Renal cortical epithelial cell (primary cell): Measurements from ENCODE around the gene UPK3A. TPM values are rescaled to one million over a fixed set of nuclear protein-coding genes. Genes with fewer than 3 reads are reported as not detected.
A peak's percentile ranks its signal among the peaks of the same experiment; 100 is the strongest.

Experiments used
- DNase-seq: peaks from one replicate; pipeline ENCODE4 v3.0.0-alpha.2; 2011; ENCODE audit warnings: low read depth
- total RNA-seq: library from RNA; depleted of rRNA; stranded (reverse); fragments of >200 nt; gene quantifications from 2 replicates; pipeline ENCODE4 v1.2.3, GENCODE V29; 2014

UPK3A gene
- total RNA-seq, 1 donor from 2014 or later: not detected

DNA sequence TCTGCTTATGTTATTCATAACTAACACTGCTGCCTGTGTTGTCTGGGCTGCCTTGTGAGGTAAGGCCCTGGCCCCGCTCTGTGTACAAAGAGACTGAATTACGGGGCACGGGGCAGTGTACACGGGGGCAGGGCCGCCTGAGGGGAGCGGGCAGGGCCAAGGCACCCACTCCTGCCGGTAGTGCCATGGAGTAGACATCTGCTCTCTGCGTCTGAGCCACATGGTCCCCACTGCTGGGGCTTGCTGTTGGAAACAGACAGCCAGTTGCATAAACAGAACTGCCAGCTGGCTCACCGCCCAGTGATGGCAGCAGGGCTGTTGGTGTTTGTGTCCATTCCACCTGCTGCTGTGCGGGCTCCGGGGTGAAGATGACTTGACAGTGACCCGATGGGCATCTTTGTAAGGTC lies 44.8 kb downstream of the UPK3A start:
- DNase-seq: no peak

DNA sequence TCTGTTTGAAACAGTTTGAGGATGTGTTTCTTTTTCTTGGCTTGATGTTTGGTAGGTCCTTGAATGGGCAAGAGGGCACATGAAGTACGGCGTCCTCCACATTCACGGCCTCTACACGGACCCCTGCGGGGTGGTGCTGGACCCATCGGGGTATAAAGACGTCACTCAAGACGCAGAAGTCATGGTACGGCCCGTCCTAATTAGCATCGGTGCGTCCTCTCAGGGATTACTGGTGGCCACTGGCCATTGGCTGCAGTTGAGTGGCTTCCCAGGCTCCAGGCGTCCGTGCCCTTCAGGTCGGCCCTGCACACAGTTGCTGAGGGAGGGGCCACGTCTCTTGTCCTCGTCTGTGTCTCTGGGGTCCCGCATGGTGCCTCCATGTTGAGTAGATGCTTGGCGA lies 45.8 kb downstream of the UPK3A start:
- DNase-seq: no peak

DNA sequence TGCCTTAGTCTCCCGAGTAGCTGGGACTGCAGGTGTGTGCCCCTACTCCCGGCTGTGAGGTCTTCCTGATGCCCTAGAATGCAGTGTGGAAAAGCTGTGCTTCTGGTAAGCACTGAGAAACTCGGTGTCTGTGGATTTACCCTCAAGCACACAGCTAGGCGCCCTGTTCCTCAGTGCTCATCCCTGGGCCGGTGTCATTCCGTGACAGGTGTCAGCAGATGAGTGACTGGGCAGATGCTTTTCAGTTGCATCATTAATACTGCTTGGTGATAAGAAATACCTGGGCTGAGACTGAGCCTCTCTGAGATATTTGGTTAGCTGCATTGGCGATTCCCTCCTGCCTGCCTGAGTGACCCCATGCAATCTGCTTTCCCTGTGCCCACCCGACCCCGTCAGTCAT lies 46.7 kb downstream of the UPK3A start:
- no peak for DNase-seq

DNA sequence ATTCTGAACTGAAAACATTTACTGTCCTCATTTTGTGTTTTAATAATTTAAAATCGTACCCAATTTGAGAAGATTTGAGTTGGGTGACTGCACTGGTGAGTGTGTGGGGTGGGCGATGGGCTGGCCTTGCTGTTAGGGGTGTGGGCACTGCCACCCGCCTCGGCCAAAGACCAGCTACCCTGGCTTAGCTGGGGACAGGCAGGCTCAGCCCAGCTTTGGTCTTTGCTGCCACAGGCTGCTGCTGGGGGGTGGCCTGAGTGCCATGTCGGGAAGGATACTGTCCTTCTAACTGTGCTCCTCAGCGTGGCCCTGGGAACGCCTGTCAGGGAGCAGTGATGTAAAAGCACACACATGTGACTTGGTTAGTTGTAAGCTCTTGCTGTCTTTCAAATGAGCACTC lies 47.3 kb downstream of the UPK3A start:
- no peak for DNase-seq

DNA sequence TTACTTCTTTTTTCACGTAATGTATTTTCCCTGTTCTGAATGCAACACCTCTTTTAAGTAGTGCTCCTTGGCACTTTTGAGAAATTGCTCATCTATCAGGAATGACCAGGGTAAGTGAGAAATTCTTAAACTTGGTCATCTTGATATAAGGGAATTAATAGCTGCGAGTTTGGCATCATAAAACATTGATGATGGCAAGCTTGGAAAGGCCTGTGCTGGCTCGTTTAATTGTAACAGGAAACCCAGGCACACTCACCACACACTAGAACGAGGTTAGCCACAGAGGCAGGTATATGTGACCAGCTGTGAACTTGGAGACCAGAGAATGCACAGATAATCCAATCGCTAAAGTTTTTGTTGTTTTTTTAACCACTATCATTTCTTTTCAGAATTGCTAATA lies 49.3 kb downstream of the UPK3A start:
- DNase-seq: no peak

DNA sequence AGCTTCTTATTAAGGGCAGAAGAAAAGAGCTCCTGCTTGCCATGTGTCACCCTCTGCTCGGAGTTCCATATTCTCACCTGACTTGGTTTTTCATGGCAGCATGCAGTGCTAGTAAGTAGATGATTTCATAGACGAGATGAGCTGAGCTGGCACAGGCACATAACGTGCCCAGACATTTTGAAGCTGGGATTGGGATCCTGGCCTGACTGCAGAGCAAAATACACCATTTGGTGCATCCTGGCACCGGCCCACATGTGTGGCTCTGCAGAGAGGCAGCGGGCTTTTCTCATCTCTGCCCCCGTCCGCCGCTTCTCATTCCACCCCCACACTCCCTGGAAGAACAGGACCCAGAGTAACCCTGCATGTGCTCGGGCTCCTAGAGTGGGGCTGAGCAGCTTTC lies 49.8 kb downstream of the UPK3A start:
- no peak for DNase-seq

DNA sequence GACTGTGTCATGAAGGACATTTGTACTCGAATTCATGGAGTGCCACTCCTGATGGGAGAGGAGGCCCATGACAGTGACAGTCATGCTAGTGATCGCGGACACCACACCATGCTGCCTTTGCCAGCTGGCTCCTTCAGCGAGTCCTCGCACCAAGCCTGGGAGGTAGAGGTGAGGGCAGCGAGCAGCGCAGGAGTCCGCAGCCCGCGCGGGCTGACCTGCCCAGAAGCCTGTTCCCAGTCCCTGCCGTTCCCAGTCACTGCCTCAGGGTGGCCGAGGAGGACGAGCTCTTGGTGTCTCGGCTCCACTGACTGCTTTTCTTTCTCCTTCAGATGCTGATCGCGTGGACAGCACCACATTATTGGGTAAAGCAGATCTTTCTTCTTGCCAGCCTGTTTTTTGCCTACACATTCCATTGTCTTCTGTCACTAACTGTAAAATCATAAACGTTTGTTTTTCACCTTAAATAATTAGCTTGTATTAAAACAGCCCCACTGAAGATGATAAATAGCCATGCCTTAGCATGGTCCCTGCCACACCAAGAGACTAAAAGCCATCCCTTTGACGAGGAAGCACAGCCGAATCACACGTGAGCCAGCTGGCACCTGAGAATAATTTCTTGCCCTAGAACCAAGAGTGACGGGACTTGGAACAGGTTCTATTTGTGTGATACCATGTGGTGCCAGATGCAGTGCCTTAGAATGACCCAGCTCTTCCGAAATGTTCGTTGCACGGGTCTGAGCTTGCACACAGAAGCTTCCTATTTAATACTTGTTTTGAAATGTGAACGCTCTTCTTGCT lies 50.5 kb downstream of the UPK3A start:
- DNase-seq: no peak

DNA sequence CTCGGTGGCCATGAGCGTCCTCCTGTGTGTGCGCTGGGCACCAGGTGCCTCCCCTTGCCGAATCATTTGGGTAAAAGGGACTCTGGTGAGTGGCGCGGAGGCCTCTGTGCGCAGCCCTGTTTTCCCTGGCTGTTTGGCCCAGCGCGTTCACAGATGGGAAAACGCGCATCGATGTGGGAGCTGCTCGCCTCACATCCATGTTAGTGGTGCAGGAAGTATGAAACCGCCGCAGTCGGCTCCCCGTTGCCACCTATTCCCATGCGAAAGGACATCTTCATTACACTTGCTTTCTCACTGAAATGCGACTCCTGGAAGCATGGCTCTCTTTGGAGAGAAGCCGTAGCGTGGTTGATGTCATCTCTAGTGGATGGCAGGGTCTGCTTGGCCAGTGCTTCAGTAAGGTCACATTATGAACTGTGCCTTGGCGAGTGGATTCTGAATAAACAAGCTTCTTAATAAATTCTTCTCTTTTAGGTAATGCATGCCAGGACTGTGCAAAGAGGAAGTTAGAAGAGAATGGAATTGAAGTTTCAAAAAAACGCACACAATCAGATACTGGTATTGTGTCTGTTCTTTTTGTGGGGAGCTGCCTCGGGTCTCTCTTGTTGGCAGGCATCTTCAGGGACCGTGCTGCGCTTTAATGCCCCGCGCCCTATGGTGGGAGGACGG lies 51.2 kb downstream of the UPK3A start:
- no peak for DNase-seq

DNA sequence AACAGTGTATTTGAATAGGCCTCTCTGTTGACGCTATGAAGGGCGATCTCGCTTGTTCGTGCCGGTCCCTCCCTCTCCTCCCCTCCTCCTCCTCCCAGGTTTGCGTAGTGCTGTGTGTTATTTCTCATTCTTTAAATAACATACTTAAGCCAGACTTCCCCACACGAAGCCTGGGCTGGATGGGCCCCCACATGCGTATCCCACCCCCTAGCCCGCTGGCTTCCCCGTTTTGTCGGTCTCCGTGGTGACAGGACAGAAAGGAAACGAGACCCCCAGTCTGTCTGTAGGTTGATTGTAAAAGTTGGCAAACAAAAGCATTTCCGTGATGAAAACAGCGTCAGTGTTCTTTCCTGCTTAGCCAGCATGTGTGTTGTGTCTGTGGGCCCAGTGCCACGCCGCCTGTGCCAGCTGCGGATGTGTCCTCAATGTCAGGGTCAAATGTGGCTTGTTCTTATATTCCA lies 52.3 kb downstream of the UPK3A start:
- DNase-seq: no peak

DNA sequence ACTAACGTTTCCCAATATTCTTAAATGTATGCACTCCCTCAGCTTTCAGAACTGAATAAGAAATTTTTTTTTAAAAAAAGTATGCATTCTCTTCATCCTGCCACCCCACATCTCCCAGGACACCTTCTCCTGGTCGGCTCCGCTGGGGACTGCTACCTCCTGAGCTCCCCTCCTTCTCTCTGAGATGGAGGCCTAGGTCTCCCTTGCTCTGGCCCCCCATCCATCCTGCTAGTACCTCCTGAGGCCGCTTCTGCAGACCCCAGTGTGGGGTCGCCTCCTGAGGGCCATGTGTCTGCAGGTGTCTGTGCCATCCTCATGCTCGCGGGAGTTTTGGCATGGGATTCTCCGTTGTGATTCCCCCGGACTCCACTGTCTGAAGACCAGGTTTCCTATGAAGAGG lies 52.8 kb downstream of the UPK3A start:
- DNase-seq: no peak

DNA sequence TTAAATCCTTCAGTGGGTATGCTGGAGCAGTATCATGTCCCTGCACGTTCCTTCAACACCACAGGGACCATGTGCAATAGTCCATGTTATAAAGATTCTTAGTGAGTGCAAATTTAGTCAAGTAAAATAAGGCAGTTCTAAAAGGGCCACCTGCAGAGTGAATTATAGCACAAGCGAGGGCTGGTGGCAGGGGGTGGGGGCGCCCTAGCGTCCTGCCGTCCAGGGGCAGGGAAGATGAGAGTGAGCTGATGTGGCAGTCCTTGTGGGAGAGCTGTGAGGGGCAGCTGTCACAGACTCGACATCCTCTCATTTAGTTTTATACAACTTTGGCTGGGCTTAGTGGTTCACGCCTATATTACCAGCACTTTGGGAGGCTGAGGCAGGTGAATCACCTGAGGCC lies 54.0 kb downstream of the UPK3A start:
- no peak for DNase-seq

DNA sequence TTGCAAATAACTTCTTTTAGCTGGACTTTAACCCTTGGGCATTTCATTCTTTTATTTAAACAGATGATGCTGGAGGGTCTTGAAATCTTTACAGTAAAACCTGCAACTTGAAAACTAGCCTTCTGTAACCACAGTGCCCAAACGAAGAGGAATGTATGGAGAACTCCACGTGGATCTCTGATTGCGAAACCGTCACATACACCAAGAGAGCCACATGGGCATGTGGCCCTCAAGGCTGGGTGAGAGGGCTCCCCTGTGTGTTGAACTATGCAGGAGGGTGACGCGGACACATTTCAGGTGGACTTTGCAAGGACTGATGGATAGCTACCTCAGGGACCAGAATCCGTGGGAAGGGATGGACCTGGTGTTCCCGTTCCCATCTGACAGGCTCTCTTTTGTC lies 55.6 kb downstream of the UPK3A start:
- no peak for DNase-seq

DNA sequence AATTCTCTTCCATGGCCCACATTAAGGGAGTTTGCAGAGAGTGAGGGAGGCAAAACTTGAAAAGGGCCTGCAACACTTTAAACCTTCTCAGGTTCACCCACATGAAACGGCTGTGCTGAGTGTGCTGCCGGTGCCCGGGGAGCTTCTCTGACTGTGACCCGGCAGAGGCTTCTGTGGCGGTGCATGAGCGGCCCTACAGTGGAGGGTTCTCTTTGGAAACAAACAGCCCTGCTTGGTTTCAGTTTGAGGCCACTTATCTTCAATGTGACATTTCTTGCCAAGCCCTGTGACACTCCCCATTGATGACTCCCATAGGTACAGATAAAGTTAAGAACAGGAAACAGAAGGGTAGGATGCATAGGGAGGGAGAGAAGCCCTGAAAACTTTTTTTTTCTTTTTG lies 56.7 kb downstream of the UPK3A start:
- DNase-seq: no peak

DNA sequence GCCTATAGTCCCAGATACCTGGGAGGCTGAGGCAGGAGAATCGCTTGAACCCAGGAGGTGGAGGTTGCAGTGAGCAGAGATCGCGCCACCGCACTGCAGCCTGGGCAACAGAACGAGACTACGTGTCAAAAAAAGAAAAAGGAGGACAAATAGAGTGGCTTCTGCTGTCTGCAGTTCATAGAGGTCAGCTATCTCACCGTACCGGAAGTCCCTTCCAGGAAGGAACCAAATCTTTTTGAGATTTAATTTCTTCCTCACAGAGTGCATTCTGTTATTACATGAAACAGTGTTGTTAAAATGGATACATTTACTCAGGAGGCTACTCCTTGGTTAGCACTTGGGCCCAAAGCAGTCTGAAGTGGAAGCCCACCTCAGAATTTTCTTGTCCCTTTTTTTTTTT lies 58.4 kb downstream of the UPK3A start:
- no peak for DNase-seq

DNA sequence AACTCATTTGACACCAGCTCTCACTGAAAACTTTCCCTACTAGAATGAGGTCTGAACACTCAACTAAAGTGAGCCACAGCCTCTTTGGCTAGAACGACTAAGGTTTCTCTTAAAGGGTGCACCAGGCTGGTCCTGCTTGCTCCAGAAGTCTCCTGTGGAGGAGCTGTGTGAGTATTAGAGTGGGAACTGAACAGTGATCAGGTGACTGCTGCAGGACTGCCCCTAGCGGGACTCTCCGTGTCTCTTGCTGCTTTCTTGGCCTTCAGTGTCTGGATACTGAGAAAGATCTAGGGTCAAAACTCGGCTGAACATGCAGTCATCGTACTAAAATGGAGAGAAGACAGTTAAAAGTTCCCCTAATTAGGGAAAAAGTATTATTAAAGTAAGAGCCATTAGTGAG lies 59.6 kb downstream of the UPK3A start:
- DNase-seq: peak; percentile 27

Other genes starting within 250 kb of the UPK3A start
- gene NUP50, start 121.0 kb upstream of the UPK3A start, total RNA-seq: 40.3 and 47.4 TPM in 2 replicates
- gene KIAA0930, start 44.1 kb upstream of the UPK3A start, total RNA-seq: 40.5 and 55.4 TPM in 2 replicates
- 4.0 and 12.7 TPM in 2 replicates for gene FAM118A, start 25.0 kb downstream of the UPK3A start, total RNA-seq
- gene SMC1B, start 128.7 kb downstream of the UPK3A start, total RNA-seq: not detected in 2 replicates
- 0.30 TPM in 1 of 2 replicates, not detected in the other for gene RIBC2, start 128.7 kb downstream of the UPK3A start, total RNA-seq
- gene FBLN1, start 217.9 kb downstream of the UPK3A start, total RNA-seq: 17.1 TPM in 1 of 2 replicates, not detected in the other